ENCODE results near the gene CD86. TPM values are rescaled to one million over a fixed set of nuclear protein-coding genes. Genes with fewer than 3 reads are reported as not detected.

Gene CD86
- polyA plus RNA-seq, 2 donors, result 0.39 to 0.85 TPM

DNA sequence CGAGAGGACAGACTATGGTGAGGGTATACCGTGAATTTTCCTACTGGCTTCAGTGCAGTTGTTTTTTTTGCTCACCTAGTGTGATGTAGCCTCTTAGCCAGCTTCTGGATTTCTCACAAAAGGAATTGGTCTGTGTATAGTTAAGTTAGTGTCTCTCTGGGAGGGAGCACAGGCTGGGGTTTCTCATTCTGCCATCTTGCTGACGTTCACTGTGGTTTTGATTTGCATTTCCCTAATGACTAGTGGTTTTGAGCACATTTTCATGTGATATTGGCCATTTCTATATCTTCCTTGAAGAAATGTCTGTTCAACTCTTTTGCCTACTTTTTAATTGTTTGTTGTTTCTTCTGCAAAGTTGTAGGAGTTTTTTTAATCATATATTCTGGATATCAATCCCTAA, 2.2 kb upstream of the CD86 start:
- Histone ChIP-seq H3K9me3 (ENCODE audit: control insufficient read depth in 2 of 2, insufficient read depth in 1 of 2, low read depth in 1 of 2, low read length in 1 of 2) (no peaks in the 10 kb centered on the region), H3K27ac (ENCODE audit: low read depth in 2 of 2, low read length in 1 of 2) (no peak overlapping the region), H3K36me3 (ENCODE audit: control insufficient read depth in 2 of 2, insufficient read depth in 2 of 2, low read length in 1 of 2) (no peaks in the 10 kb centered on the region), H3K27me3 (ENCODE audit: control insufficient read depth in 1 of 2, insufficient read depth in 2 of 2, low read length in 2 of 2) (peaks cover 0 to 2% of the 10 kb centered on the region in 2 donors), H3K4me3 (ENCODE audit: low read depth in 1 of 2, low read length in 2 of 2) (no peak overlapping the region), H3K4me1 (ENCODE audit: control insufficient read depth in 2 of 2, insufficient read depth in 2 of 2, low read length in 1 of 2) (no peaks in the 10 kb centered on the region)
- 79 to 82% methylated on average over 3 of the region's 3 CpGs for WGBS, 2 donors

DNA sequence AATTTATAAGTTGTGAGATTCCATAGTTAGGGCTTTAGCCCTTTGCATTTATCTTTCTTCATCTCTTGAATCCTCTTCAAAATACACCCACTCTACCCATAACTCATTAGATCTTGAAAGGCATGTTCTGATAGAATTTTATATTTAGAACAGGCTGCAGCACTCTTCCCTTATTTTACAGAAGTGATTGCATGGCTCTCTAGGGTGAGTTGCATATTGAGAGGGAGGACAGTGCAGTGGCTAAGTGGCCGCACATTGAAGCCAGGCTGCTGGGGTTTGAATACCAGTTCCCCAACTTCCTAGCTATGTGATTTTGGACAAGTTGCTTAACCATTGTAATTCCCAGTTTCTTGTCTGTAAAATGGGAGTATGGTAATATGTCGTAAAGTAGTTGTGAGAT, 2.5 kb downstream of the CD86 start:
- Histone ChIP-seq H3K4me1 (ENCODE audit: control insufficient read depth in 2 of 2, insufficient read depth in 2 of 2, low read length in 1 of 2) (no peaks in the 10 kb centered on the region), H3K9me3 (ENCODE audit: control insufficient read depth in 2 of 2, insufficient read depth in 1 of 2, low read depth in 1 of 2, low read length in 1 of 2) (no peaks in the 10 kb centered on the region), H3K4me3 (ENCODE audit: low read depth in 1 of 2, low read length in 2 of 2) (no peak overlapping the region), H3K27me3 (ENCODE audit: control insufficient read depth in 1 of 2, insufficient read depth in 2 of 2, low read length in 2 of 2) (peaks cover 0 to 2% of the 10 kb centered on the region in 2 donors), H3K36me3 (ENCODE audit: control insufficient read depth in 2 of 2, insufficient read depth in 2 of 2, low read length in 1 of 2) (no peaks in the 10 kb centered on the region), H3K27ac (ENCODE audit: low read depth in 2 of 2, low read length in 1 of 2) (no peak overlapping the region)
- WGBS, 2 donors, result 94 to 96% methylated on average over 2 of the region's 2 CpGs

GRCh38 chr3:122058294-122058693, 3.1 kb downstream of the CD86 start:
- Histone ChIP-seq H3K4me1 (ENCODE audit: control insufficient read depth in 2 of 2, insufficient read depth in 2 of 2, low read length in 1 of 2) (no peaks in the 10 kb centered on the region), H3K4me3 (ENCODE audit: low read depth in 1 of 2, low read length in 2 of 2) (no peak overlapping the region), H3K36me3 (ENCODE audit: control insufficient read depth in 2 of 2, insufficient read depth in 2 of 2, low read length in 1 of 2) (no peaks in the 10 kb centered on the region), H3K27me3 (ENCODE audit: control insufficient read depth in 1 of 2, insufficient read depth in 2 of 2, low read length in 2 of 2) (no peaks in the 10 kb centered on the region), H3K27ac (ENCODE audit: low read depth in 2 of 2, low read length in 1 of 2) (no peak overlapping the region), H3K9me3 (ENCODE audit: control insufficient read depth in 2 of 2, insufficient read depth in 1 of 2, low read depth in 1 of 2, low read length in 1 of 2) (no peaks in the 10 kb centered on the region)
- 72 to 84% methylated on average over 1 of the region's 1 CpG for WGBS, 2 donors

DNA sequence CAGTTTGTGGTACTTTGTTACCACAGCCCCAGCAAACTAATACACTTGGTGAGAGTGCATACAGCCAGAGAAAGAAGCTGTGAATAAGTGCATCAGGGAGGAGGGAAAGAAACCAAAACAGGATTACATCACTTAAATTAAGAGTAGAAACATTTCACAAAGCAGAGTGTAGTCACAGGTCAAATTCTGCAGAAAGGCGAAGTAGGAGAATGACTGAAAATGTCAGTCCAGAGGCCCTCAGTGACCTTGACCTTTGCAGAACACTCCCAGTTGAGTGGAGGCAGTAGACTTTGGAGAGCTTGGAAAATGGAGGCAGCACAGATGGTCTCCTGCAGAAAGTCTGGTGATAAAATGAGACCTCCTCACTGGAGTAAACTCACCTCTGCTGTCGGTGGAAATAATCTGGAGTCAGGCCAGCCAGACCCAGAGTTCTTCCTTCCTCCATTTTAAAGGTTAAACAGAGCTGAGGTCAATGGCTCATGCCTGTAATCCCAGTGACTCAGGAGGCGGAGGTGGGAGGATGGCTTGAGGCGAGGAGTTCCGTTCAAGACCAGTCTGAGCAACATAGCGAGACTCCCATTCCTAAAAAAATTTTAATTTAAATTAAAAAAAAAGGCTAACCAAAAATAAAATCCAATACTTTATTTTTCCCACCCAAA, 5.0 kb downstream of the CD86 start:
- H3K4me3 ChIP-seq (ENCODE audit: low read depth in 1 of 2, low read length in 2 of 2), result no peak overlapping the region
- 80 to 84% methylated on average over 6 of the region's 6 CpGs for WGBS, 2 donors
- H3K36me3 ChIP-seq (ENCODE audit: control insufficient read depth in 2 of 2, insufficient read depth in 2 of 2, low read length in 1 of 2), result no peaks in the 10 kb centered on the region
- H3K27ac ChIP-seq (ENCODE audit: low read depth in 2 of 2, low read length in 1 of 2), result no peak overlapping the region
- no peaks in the 10 kb centered on the region for H3K27me3 ChIP-seq (ENCODE audit: control insufficient read depth in 1 of 2, insufficient read depth in 2 of 2, low read length in 2 of 2)
- no peaks in the 10 kb centered on the region for H3K9me3 ChIP-seq (ENCODE audit: control insufficient read depth in 2 of 2, insufficient read depth in 1 of 2, low read depth in 1 of 2, low read length in 1 of 2)
- H3K4me1 ChIP-seq (ENCODE audit: control insufficient read depth in 2 of 2, insufficient read depth in 2 of 2, low read length in 1 of 2), result no peaks in the 10 kb centered on the region

GRCh38 chr3:122063908-122064307, 8.7 kb downstream of the CD86 start:
- H3K4me1 ChIP-seq (ENCODE audit: control insufficient read depth in 2 of 2, insufficient read depth in 2 of 2, low read length in 1 of 2), result no peaks in the 10 kb centered on the region
- 65 to 68% methylated on average over 1 of the region's 1 CpG for WGBS, 2 donors
- no peaks in the 10 kb centered on the region for H3K36me3 ChIP-seq (ENCODE audit: control insufficient read depth in 2 of 2, insufficient read depth in 2 of 2, low read length in 1 of 2)
- H3K4me3 ChIP-seq (ENCODE audit: low read depth in 1 of 2, low read length in 2 of 2), result no peak overlapping the region
- H3K27ac ChIP-seq (ENCODE audit: low read depth in 2 of 2, low read length in 1 of 2), result no peak overlapping the region
- no peaks in the 10 kb centered on the region for H3K27me3 ChIP-seq (ENCODE audit: control insufficient read depth in 1 of 2, insufficient read depth in 2 of 2, low read length in 2 of 2)
- no peaks in the 10 kb centered on the region for H3K9me3 ChIP-seq (ENCODE audit: control insufficient read depth in 2 of 2, insufficient read depth in 1 of 2, low read depth in 1 of 2, low read length in 1 of 2)

DNA sequence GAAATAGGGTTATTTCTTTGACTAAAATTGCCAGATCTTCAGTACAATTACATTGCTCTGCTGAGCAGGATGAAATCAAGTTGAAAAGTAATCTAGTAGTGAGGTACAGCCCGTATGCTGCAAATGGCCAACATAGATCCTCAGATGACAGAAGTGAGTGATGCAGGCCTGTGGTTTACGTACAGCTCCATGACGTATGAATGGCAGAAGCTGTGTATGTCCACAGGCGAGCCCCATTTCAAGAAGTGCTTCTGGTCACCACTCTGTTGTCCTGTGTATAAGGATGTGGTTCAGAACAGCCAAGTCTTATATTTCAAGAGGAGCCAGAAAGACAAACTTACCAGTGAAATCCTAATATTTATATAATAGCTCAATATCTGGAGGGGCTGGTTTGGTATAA, 9.2 kb downstream of the CD86 start:
- no peak overlapping the region for H3K4me3 ChIP-seq (ENCODE audit: low read depth in 1 of 2, low read length in 2 of 2)
- H3K27ac ChIP-seq (ENCODE audit: low read depth in 2 of 2, low read length in 1 of 2), result no peak overlapping the region
- WGBS, 2 donors, result 78% methylated on average over 4 of the region's 4 CpGs
- no peaks in the 10 kb centered on the region for H3K27me3 ChIP-seq (ENCODE audit: control insufficient read depth in 1 of 2, insufficient read depth in 2 of 2, low read length in 2 of 2)
- H3K4me1 ChIP-seq (ENCODE audit: control insufficient read depth in 2 of 2, insufficient read depth in 2 of 2, low read length in 1 of 2), result no peaks in the 10 kb centered on the region
- H3K36me3 ChIP-seq (ENCODE audit: control insufficient read depth in 2 of 2, insufficient read depth in 2 of 2, low read length in 1 of 2), result no peaks in the 10 kb centered on the region
- H3K9me3 ChIP-seq (ENCODE audit: control insufficient read depth in 2 of 2, insufficient read depth in 1 of 2, low read depth in 1 of 2, low read length in 1 of 2), result peaks cover 0 to under 1% of the 10 kb centered on the region in 2 donors

DNA sequence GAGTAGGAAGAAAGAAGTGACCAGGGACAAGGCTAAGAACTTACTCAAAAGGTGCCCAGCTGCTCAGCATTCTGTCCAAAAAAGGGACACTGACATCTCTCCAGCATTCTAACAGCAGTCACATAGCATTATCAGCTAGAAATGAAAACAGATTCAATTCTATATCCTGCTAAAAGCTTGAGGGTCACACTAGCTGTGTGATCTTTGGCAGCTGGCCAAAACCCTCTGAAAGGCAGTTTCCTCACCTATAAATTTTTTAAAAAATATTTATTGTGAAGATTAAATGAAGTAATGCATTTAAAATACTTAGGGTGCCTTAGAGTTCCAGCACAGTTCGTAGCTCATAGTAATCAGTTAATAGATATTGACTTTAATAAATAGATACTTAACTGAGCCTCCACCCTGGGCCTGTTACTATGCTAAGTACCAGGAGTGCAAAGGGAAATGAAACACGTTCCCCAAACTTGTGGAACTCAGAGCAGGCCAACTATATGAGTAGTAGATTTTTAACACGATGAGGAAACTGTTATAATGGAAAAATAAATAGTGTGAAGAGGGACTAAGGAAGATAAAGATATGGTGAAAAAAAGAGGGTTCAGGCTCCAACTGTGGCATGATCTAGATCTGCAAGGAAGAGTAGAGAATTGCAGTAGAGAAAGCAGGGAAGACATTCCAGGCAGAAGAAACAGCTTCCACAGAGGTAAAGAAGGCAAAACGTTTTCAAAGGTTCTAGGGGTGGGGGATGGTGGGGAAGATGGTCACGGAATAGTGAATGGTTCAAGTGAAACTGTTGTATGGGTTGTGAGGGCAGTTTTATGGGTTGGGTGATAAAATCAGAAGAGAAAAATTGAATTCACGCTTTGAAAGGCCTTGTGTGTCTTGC, 11.4 kb downstream of the CD86 start:
- Histone ChIP-seq H3K27me3 (ENCODE audit: control insufficient read depth in 1 of 2, insufficient read depth in 2 of 2, low read length in 2 of 2) (no peaks in the 10 kb centered on the region), H3K4me1 (ENCODE audit: control insufficient read depth in 2 of 2, insufficient read depth in 2 of 2, low read length in 1 of 2) (no peaks in the 10 kb centered on the region), H3K27ac (ENCODE audit: low read depth in 2 of 2, low read length in 1 of 2) (no peak overlapping the region), H3K4me3 (ENCODE audit: low read depth in 1 of 2, low read length in 2 of 2) (no peak overlapping the region), H3K9me3 (ENCODE audit: control insufficient read depth in 2 of 2, insufficient read depth in 1 of 2, low read depth in 1 of 2, low read length in 1 of 2) (peaks cover 0 to 2% of the 10 kb centered on the region in 2 donors), H3K36me3 (ENCODE audit: control insufficient read depth in 2 of 2, insufficient read depth in 2 of 2, low read length in 1 of 2) (no peaks in the 10 kb centered on the region)
- 58% methylated on average over 6 of the region's 6 CpGs for WGBS, 2 donors

- H3K4me1 ChIP-seq (ENCODE audit: control insufficient read depth in 2 of 2, insufficient read depth in 2 of 2, low read length in 1 of 2), result no peaks in the 10 kb centered on the region
- H3K36me3 ChIP-seq (ENCODE audit: control insufficient read depth in 2 of 2, insufficient read depth in 2 of 2, low read length in 1 of 2), result no peaks in the 10 kb centered on the region
- 65 to 74% methylated on average over 5 of the region's 5 CpGs for WGBS, 2 donors
- H3K9me3 ChIP-seq (ENCODE audit: control insufficient read depth in 2 of 2, insufficient read depth in 1 of 2, low read depth in 1 of 2, low read length in 1 of 2), result peaks cover 0 to 2% of the 10 kb centered on the region in 2 donors
- H3K4me3 ChIP-seq (ENCODE audit: low read depth in 1 of 2, low read length in 2 of 2), result no peak overlapping the region
- H3K27ac ChIP-seq (ENCODE audit: low read depth in 2 of 2, low read length in 1 of 2), result no peak overlapping the region
- no peaks in the 10 kb centered on the region for H3K27me3 ChIP-seq (ENCODE audit: control insufficient read depth in 1 of 2, insufficient read depth in 2 of 2, low read length in 2 of 2)
These were observed 12.0 kb downstream of the CD86 start for GRCh38 chr3:122067214-122067550.

- Histone ChIP-seq H3K4me1 (ENCODE audit: control insufficient read depth in 2 of 2, insufficient read depth in 2 of 2, low read length in 1 of 2) (no peaks in the 10 kb centered on the region), H3K27me3 (ENCODE audit: control insufficient read depth in 1 of 2, insufficient read depth in 2 of 2, low read length in 2 of 2) (no peaks in the 10 kb centered on the region), H3K9me3 (ENCODE audit: control insufficient read depth in 2 of 2, insufficient read depth in 1 of 2, low read depth in 1 of 2, low read length in 1 of 2) (peaks cover 0 to 2% of the 10 kb centered on the region in 2 donors), H3K36me3 (ENCODE audit: control insufficient read depth in 2 of 2, insufficient read depth in 2 of 2, low read length in 1 of 2) (no peaks in the 10 kb centered on the region), H3K27ac (ENCODE audit: low read depth in 2 of 2, low read length in 1 of 2) (no peak overlapping the region), H3K4me3 (ENCODE audit: low read depth in 1 of 2, low read length in 2 of 2) (no peak overlapping the region)
- WGBS, 2 donors, result 70 to 76% methylated on average over 2 of the region's 2 CpGs
These were observed 12.6 kb downstream of the CD86 start for GRCh38 chr3:122067588-122068240.

Measured in esophagus (tissue), 2 donors.